Measurements from ENCODE around the gene SLIT3. TPM values are rescaled to one million over a fixed set of nuclear protein-coding genes. Genes with fewer than 3 reads are reported as not detected.
A peak's percentile ranks its signal among the peaks of the same experiment; 100 is the strongest.

Gene SLIT3
- total RNA-seq, 1 donor from 2014 or later = 0.22 TPM

- H3K79me2 ChIP-seq (ENCODE audit: low read depth) = no peaks in the 10 kb centered on the region
- peaks cover 34% of the 10 kb centered on the region for H3K9me3 Mint-ChIP-seq
- H3K27me3 Mint-ChIP-seq (ENCODE audit: insufficient read depth, low read depth) = peaks cover 7% of the 10 kb centered on the region
- peaks cover 53% of the 10 kb centered on the region for H3K4me1 Mint-ChIP-seq
- no peak overlapping the region for H2AFZ ChIP-seq (replicated peaks)
- TF ChIP-seq EZH2phosphoT487 (IDR thresholded peaks at IDR 0.05) (no peak), CTCF (IDR thresholded peaks at IDR 0.05) (no peak), EZH2 (IDR thresholded peaks at IDR 0.05) (no peak)
- H3K4me1 ChIP-seq = peaks cover 19% of the 10 kb centered on the region
- H3K4me3 ChIP-seq = no peak overlapping the region
- no peaks in the 10 kb centered on the region for H3K36me3 ChIP-seq
- H3F3A ChIP-seq (ENCODE audit: low read depth) = peaks cover 14% of the 10 kb centered on the region
- H3K36me3 Mint-ChIP-seq = peaks cover 6% of the 10 kb centered on the region
- H3K27ac Mint-ChIP-seq = peak overlapping the region; percentile 72
- no peaks in the 10 kb centered on the region for H3K27me3 ChIP-seq
- H3K4me2 ChIP-seq = no peak overlapping the region
- H3K9ac ChIP-seq = no peak overlapping the region
- DNase-seq (ENCODE audit: low spot score) = peak; percentile 79
- H3K9me3 ChIP-seq (ENCODE audit: low read depth) = no peaks in the 10 kb centered on the region
- no peak overlapping the region for H3K27ac ChIP-seq
- no peak overlapping the region for H3K4me3 Mint-ChIP-seq
- peaks cover 8% of the 10 kb centered on the region for H4K20me1 ChIP-seq (ENCODE audit: low read depth)
Measured at GRCh38 chr5:169161022-169161680, 139.8 kb downstream of the SLIT3 start.

GRCh38 chr5:169160405-169160901 lies 140.5 kb downstream of the SLIT3 start:
- Mint-ChIP-seq H3K36me3 (peaks cover 6% of the 10 kb centered on the region), H3K27me3 (ENCODE audit: insufficient read depth, low read depth) (peaks cover 7% of the 10 kb centered on the region), H3K9me3 (peaks cover 34% of the 10 kb centered on the region), H3K4me1 (peaks cover 48% of the 10 kb centered on the region), H3K4me3 (no peak overlapping the region), H3K27ac (peak overlapping the region; percentile 72)
- H3F3A ChIP-seq (ENCODE audit: low read depth) = peaks cover 14% of the 10 kb centered on the region
- H3K79me2 ChIP-seq (ENCODE audit: low read depth) = no peaks in the 10 kb centered on the region
- TF ChIP-seq CTCF (IDR thresholded peaks at IDR 0.05) (peak; percentile 26), EZH2phosphoT487 (IDR thresholded peaks at IDR 0.05) (no peak)
- no peak overlapping the region for H3K9ac ChIP-seq
- no peak overlapping the region for H3K27ac ChIP-seq
- no peaks in the 10 kb centered on the region for H3K9me3 ChIP-seq (ENCODE audit: low read depth)
- H4K20me1 ChIP-seq (ENCODE audit: low read depth) = peaks cover 8% of the 10 kb centered on the region
- peaks cover 19% of the 10 kb centered on the region for H3K4me1 ChIP-seq
- no peak for DNase-seq (ENCODE audit: low spot score)
- no peaks in the 10 kb centered on the region for H3K27me3 ChIP-seq
- no peaks in the 10 kb centered on the region for H3K36me3 ChIP-seq
- no peak overlapping the region for H3K4me3 ChIP-seq
- no peak overlapping the region for H3K4me2 ChIP-seq
- H2AFZ ChIP-seq (replicated peaks) = no peak overlapping the region

GRCh38 chr5:169158764-169159163 lies 142.2 kb downstream of the SLIT3 start:
- peaks cover 1% of the 10 kb centered on the region for H3F3A ChIP-seq (ENCODE audit: low read depth)
- H3K9ac ChIP-seq = no peak overlapping the region
- DNase-seq (ENCODE audit: low spot score) = no peak
- no peaks in the 10 kb centered on the region for H3K36me3 ChIP-seq
- Mint-ChIP-seq H3K4me1 (peaks cover 32% of the 10 kb centered on the region), H3K36me3 (peaks cover 6% of the 10 kb centered on the region), H3K9me3 (peaks cover 34% of the 10 kb centered on the region), H3K27ac (no peak overlapping the region), H3K4me3 (no peak overlapping the region), H3K27me3 (ENCODE audit: insufficient read depth, low read depth) (peaks cover 4% of the 10 kb centered on the region)
- no peaks in the 10 kb centered on the region for H3K79me2 ChIP-seq (ENCODE audit: low read depth)
- H3K4me1 ChIP-seq = peaks cover 13% of the 10 kb centered on the region
- no peak overlapping the region for H3K4me2 ChIP-seq
- H3K27ac ChIP-seq = no peak overlapping the region
- no peak overlapping the region for H2AFZ ChIP-seq (replicated peaks)
- H3K27me3 ChIP-seq = no peaks in the 10 kb centered on the region
- H4K20me1 ChIP-seq (ENCODE audit: low read depth) = no peaks in the 10 kb centered on the region
- no peak overlapping the region for H3K4me3 ChIP-seq
- no peaks in the 10 kb centered on the region for H3K9me3 ChIP-seq (ENCODE audit: low read depth)
- TF ChIP-seq EZH2phosphoT487 (IDR thresholded peaks at IDR 0.05) (no peak), EZH2 (IDR thresholded peaks at IDR 0.05) (no peak), CTCF (IDR thresholded peaks at IDR 0.05) (no peak)
